Psoas muscle (tissue), 8 donors: Measurements from ENCODE around the gene OR2S2. TPM values are rescaled to one million over a fixed set of nuclear protein-coding genes. Genes with fewer than 3 reads are reported as not detected.
A peak's percentile ranks its signal among the peaks of the same experiment; 100 is the strongest.

Experiments
- ATAC-seq, 4 donors: fragments of 200-7000 bp; cut with Tn5 transposase; one replicate each; pipeline ENCODE4 v1.9.1; 2020; ENCODE audit warnings: moderate library complexity in 3 of 4, mild to moderate bottlenecking in 2 of 4
- DNase-seq, 2 donors: peaks; one replicate each; pipeline ENCODE4 v3.0.0-alpha.2; 2020
- H3K27ac ChIP-seq: fragments of 200-600 bp; one replicate; pipeline ENCODE4 v1.8.0; 2022
- H3K27me3 ChIP-seq, 3 donors: fragments of 200-600 bp in 1 of 3; one replicate each; pipeline versions ENCODE4 v1.6.1 to v1.8.0; 2013 to 2022; ENCODE audit warnings: low read length in 2 of 3, mild to moderate bottlenecking in 2 of 3, moderate library complexity in 1 of 3; ENCODE audit not compliant: insufficient read depth in 3 of 3
- H3K36me3 ChIP-seq, 2 donors: fragments of 200-600 bp in 1 of 2; one replicate each; pipeline versions ENCODE4 v1.6.1 to v1.8.0; 2013 to 2022; ENCODE audit warnings: low read depth in 1 of 2, mild to moderate bottlenecking in 1 of 2, moderate library complexity in 1 of 2; ENCODE audit not compliant: insufficient read depth in 1 of 2
- H3K4me1 ChIP-seq: fragments of 200-600 bp; one replicate; pipeline ENCODE4 v1.8.0; 2022
- H3K4me3 ChIP-seq: fragments of 200-600 bp; one replicate; pipeline ENCODE4 v1.8.0; 2022; ENCODE audit warnings: mild to moderate bottlenecking
- H3K9me3 ChIP-seq: fragments of 200-600 bp; one replicate; pipeline ENCODE4 v1.8.0; 2022
- CTCF ChIP-seq: fragments of 200-600 bp; IDR thresholded peaks from one replicate; pipeline ENCODE4 v1.8.0; 2022; ENCODE audit warnings: antibody characterized with exemption
- WGBS, 3 donors: extraction: QIAGEN DNeasy Blood & Tissue Kit; methylation state at CpG; one replicate each; pipeline versions ENCODE4 v1.1.6 to v1.1.7; 2013; 5-methylcytosine and 5-hydroxymethylcytosine counted together
- intact Hi-C, 2 donors: fragments of 100-400 bp; cut with DNase I; formaldehyde crosslinking; loops; one replicate each; pipeline versions ENCODE4 v1.11.0 to v1.14.2; 2022
- polyA plus RNA-seq, 3 donors: library from polyadenylated mRNA; stranded (reverse); fragments of 200-250 nt; gene quantifications; one replicate each; pipeline ENCODE4 v1.2.3, GENCODE V29; 2013
- total RNA-seq, 4 donors: library from RNA; stranded (reverse); fragmentation: NEBNext Ultra II Directional in 2 of 4; extraction: Animal tissue kit (Norgen Biotek cat#: 25700) in 2 of 4; gene quantifications; one replicate each; pipeline versions ENCODE4 v1.2.1 to v1.2.4, GENCODE V29; 2021 to 2023
- donor health status: healthy with polysubstance abuse.
- donor health status: DM: no; HTN: no; CAD: no; lungs with moderate emphysema.
- donor health status: Bipolar disorder and iron deficiency.
- donor health status: healthy.
- donor health status: DM: yes; HTN: yes; CAD: no.
- donor health status: DM: no; HTN: no; CAD: no.
- donor health status: DM: no; HTN: no; CAD: no.
- donor health status: DM: yes; HTN: yes; CAD: no.

Gene OR2S2
- total and polyA plus RNA-seq, 7 donors = not detected

- no peaks in the 10 kb centered on the region for H3K36me3 ChIP-seq
- H3K9me3 ChIP-seq = no peaks in the 10 kb centered on the region
- peaks cover 28% of the 10 kb centered on the region for H3K4me1 ChIP-seq
- DNase-seq (no peak), ATAC-seq (no peak)
- intact Hi-C loops = loop anchor here in 1 of 2 donors (5.0 kb wide), 1 partner anchor 38 kb away; no protein-coding TSS in a partner anchor
- WGBS, 3 donors = 64 to 69% (median 65%) methylated on average over 11 of the region's 11 CpGs
- peak within 1 kb of the TSS; percentile 80 for H3K27ac ChIP-seq
- TF ChIP-seq CTCF = no peak
- H3K27me3 ChIP-seq = no peaks in the 10 kb centered on the region
- H3K4me3 ChIP-seq = peak within 1 kb of the TSS; percentile 49
Observed at GRCh38 chr9:35909274-35909673, 48.7 kb downstream of the OR2S2 start, which contains the start of gene SPAAR. Gene SPAAR (plus strand): TSS chr9:35909490. CDS start chr9:35910464, 974 bp downstream.

- peak; percentile 48 to 56 for DNase-seq
- Histone ChIP-seq H3K4me1 (peaks cover 28% of the 10 kb centered on the region), H3K36me3 (no peaks in the 10 kb centered on the region), H3K9me3 (no peaks in the 10 kb centered on the region), H3K27ac (peak overlapping the region; percentile 80), H3K4me3 (peak overlapping the region; percentile 49), H3K27me3 (no peaks in the 10 kb centered on the region)
- TF ChIP-seq CTCF = no peak
- 58 to 64% (median 60%) methylated on average over 9 of the region's 9 CpGs for WGBS, 3 donors
- intact Hi-C loops = loop anchor here in 1 of 2 donors (5.0 kb wide), 1 partner anchor 39 kb away; no protein-coding TSS in a partner anchor
- no peak for ATAC-seq
Observed at GRCh38 chr9:35908504-35909125, 49.3 kb downstream of the OR2S2 start.

GRCh38 chr9:35907711-35908503 lies 50.0 kb downstream of the OR2S2 start:
- DNase-seq (peak; percentile 76 to 87), ATAC-seq (peak; percentile 31 to 67 (median 61))
- 41 to 42% (median 41%) methylated on average over 13 of the region's 13 CpGs for WGBS, 3 donors
- Histone ChIP-seq H3K9me3 (no peaks in the 10 kb centered on the region), H3K27me3 (no peaks in the 10 kb centered on the region), H3K4me3 (peak overlapping the region; percentile 44), H3K27ac (peak overlapping the region; percentile 80), H3K4me1 (peaks cover 28% of the 10 kb centered on the region), H3K36me3 (no peaks in the 10 kb centered on the region)
- intact Hi-C loops = loop anchor here in 1 of 2 donors (5.0 kb wide), 1 partner anchor 39 kb away; no protein-coding TSS in a partner anchor
- no peak for TF ChIP-seq CTCF

Other genes with a start within 250 kb of the OR2S2 start
- 100 to 1,000 TPM; 146 to 212 (median 152) TPM for gene TLN1, start 226.0 kb downstream of the OR2S2 start, total RNA-seq
- gene TLN1, start 226.0 kb downstream of the OR2S2 start, polyA plus RNA-seq = 100 to 1,000 TPM in 1 of 3 donors, 10 to 100 TPM in 2; 88.2 to 320 (median 96.5) TPM
- 10 to 100 TPM; 16.1 to 22.4 (median 20.5) TPM for gene CREB3, start 225.5 kb downstream of the OR2S2 start, total RNA-seq
- gene CREB3, start 225.5 kb downstream of the OR2S2 start, polyA plus RNA-seq = 10 to 100 TPM; 20.9 to 55.1 (median 27.8) TPM
- 10 to 100 TPM; 36.1 to 83.6 (median 50.1) TPM for gene GBA2, start 208.9 kb downstream of the OR2S2 start, total RNA-seq
- gene GBA2, start 208.9 kb downstream of the OR2S2 start, polyA plus RNA-seq = 100 to 1,000 TPM in 1 of 3 donors, 10 to 100 TPM in 2; 47.0 to 107 (median 47.4) TPM
- 10 to 100 TPM; 32.3 to 51.0 (median 37.4) TPM for gene RGP1, start 208.9 kb downstream of the OR2S2 start, total RNA-seq
- gene RGP1, start 208.9 kb downstream of the OR2S2 start, polyA plus RNA-seq = 10 to 100 TPM; 10.7 to 34.6 (median 24.0) TPM
- not detected for gene MSMP, start 203.9 kb downstream of the OR2S2 start, total RNA-seq
- 1 to 10 TPM in 1 of 3 donors, under 1 TPM in 1, not detected in 1; 0.16 to 1.2 TPM for gene MSMP, start 203.9 kb downstream of the OR2S2 start, polyA plus RNA-seq
- gene NPR2, start 166.6 kb downstream of the OR2S2 start, total RNA-seq = 10 to 100 TPM; 14.7 to 28.4 (median 18.3) TPM
- gene NPR2, start 166.6 kb downstream of the OR2S2 start, polyA plus RNA-seq = 10 to 100 TPM in 1 of 3 donors, 1 to 10 TPM in 2; 8.7 to 27.2 (median 9.2) TPM
- gene SPAG8, start 145.9 kb downstream of the OR2S2 start, total RNA-seq = 1 to 10 TPM in 1 of 4 donors, under 1 TPM in 3; 0.39 to 1.3 (median 0.94) TPM
- gene SPAG8, start 145.9 kb downstream of the OR2S2 start, polyA plus RNA-seq = 1 to 10 TPM in 1 of 3 donors, under 1 TPM in 2; 0.25 to 1.2 (median 0.56) TPM
- 10 to 100 TPM; 36.5 to 53.9 (median 42.3) TPM for gene HINT2, start 143.1 kb downstream of the OR2S2 start, total RNA-seq
- 10 to 100 TPM; 43.8 to 64.7 (median 48.1) TPM for gene HINT2, start 143.1 kb downstream of the OR2S2 start, polyA plus RNA-seq
- gene FAM221B, start 129.4 kb downstream of the OR2S2 start, total RNA-seq = not detected
- not detected for gene FAM221B, start 129.4 kb downstream of the OR2S2 start, polyA plus RNA-seq
- gene TMEM8B, start 128.9 kb downstream of the OR2S2 start, total RNA-seq = 10 to 100 TPM in 2 of 4 donors, 1 to 10 TPM in 2; 8.9 to 18.5 (median 11.6) TPM
- gene TMEM8B, start 128.9 kb downstream of the OR2S2 start, polyA plus RNA-seq = 1 to 10 TPM; 2.8 to 5.9 (median 3.9) TPM
- gene OR13J1, start 87.8 kb downstream of the OR2S2 start, total RNA-seq = not detected
- gene OR13J1, start 87.8 kb downstream of the OR2S2 start, polyA plus RNA-seq = not detected
- 1 to 10 TPM in 3 of 4 donors, under 1 TPM in 1; 0.95 to 4.9 (median 3.0) TPM for gene HRCT1, start 52.0 kb downstream of the OR2S2 start, total RNA-seq
- 1 to 10 TPM in 2 of 3 donors, under 1 TPM in 1; 0.59 to 5.4 (median 1.6) TPM for gene HRCT1, start 52.0 kb downstream of the OR2S2 start, polyA plus RNA-seq
- gene SPAAR, start 48.7 kb downstream of the OR2S2 start, total RNA-seq = 1 to 10 TPM; 2.5 to 4.6 (median 4.0) TPM
- gene SPAAR, start 48.7 kb downstream of the OR2S2 start, polyA plus RNA-seq = 1 to 10 TPM; 3.2 to 3.9 (median 3.6) TPM
- gene RECK, start 78.8 kb upstream of the OR2S2 start, total RNA-seq = 1 to 10 TPM; 2.0 to 8.0 (median 4.6) TPM
- gene RECK, start 78.8 kb upstream of the OR2S2 start, polyA plus RNA-seq = 1 to 10 TPM; 1.4 to 1.8 (median 1.5) TPM
- 1 to 10 TPM; 3.6 to 6.5 (median 4.9) TPM for gene GLIPR2, start 178.6 kb upstream of the OR2S2 start, total RNA-seq
- 1 to 10 TPM; 2.5 to 3.4 (median 3.2) TPM for gene GLIPR2, start 178.6 kb upstream of the OR2S2 start, polyA plus RNA-seq
- gene CCIN, start 211.2 kb upstream of the OR2S2 start, total RNA-seq = not detected
- under 1 TPM in 2 of 3 donors, not detected in 1; 0.03 to 0.04 TPM for gene CCIN, start 211.2 kb upstream of the OR2S2 start, polyA plus RNA-seq
- gene CLTA, start 232.8 kb upstream of the OR2S2 start, total RNA-seq = 10 to 100 TPM; 52.1 to 58.3 (median 54.6) TPM
- 100 to 1,000 TPM in 1 of 3 donors, 10 to 100 TPM in 2; 59.2 to 125 (median 75.9) TPM for gene CLTA, start 232.8 kb upstream of the OR2S2 start, polyA plus RNA-seq